Stimulated activated CD4-positive, alpha-beta T cell treated with anti-CD3 and anti-CD28 coated beads, Interleukin-4, amount 100 ng/mL, for 24 hours (primary cell): ENCODE results near the gene MYBPHL.

Experiments used
- DNase-seq: peaks from one replicate; pipeline ENCODE4 v3.0.0-alpha.2; 2020

The MYBPHL gene

GRCh38 chr1:109263597-109264378 lies 43.0 kb downstream of the MYBPHL start:
- peak; percentile 80 for DNase-seq

- DNase-seq = no peak
Observed at GRCh38 chr1:109263234-109263596, 43.6 kb downstream of the MYBPHL start.

GRCh38 chr1:109262231-109263055 lies 44.4 kb downstream of the MYBPHL start:
- DNase-seq = no peak

- no peak for DNase-seq
Observed at GRCh38 chr1:109261578-109261977, 45.2 kb downstream of the MYBPHL start.

GRCh38 chr1:109261006-109261405 lies 45.8 kb downstream of the MYBPHL start:
- no peak for DNase-seq

GRCh38 chr1:109259674-109260557 lies 46.9 kb downstream of the MYBPHL start:
- DNase-seq = no peak

GRCh38 chr1:109258481-109259466 lies 48.0 kb downstream of the MYBPHL start:
- no peak for DNase-seq

GRCh38 chr1:109257682-109258421 lies 49.0 kb downstream of the MYBPHL start:
- DNase-seq = no peak

- DNase-seq = no peak
Observed at GRCh38 chr1:109256971-109257681, 49.7 kb downstream of the MYBPHL start.

GRCh38 chr1:109256085-109256484 lies 50.7 kb downstream of the MYBPHL start:
- DNase-seq = no peak

GRCh38 chr1:109255678-109256077 lies 51.1 kb downstream of the MYBPHL start:
- no peak for DNase-seq

- DNase-seq = no peak
Observed at GRCh38 chr1:109255097-109255651, 51.6 kb downstream of the MYBPHL start.

- DNase-seq = no peak
Observed at GRCh38 chr1:109254621-109255096, 52.2 kb downstream of the MYBPHL start.

- DNase-seq = no peak
Observed at GRCh38 chr1:109253803-109254620, 52.8 kb downstream of the MYBPHL start.

- no peak for DNase-seq
Observed at GRCh38 chr1:109252893-109253802, 53.7 kb downstream of the MYBPHL start.

- DNase-seq = no peak
Observed at GRCh38 chr1:109252167-109252892, 54.5 kb downstream of the MYBPHL start.
